ENCODE data around the gene TYSND1.

GRCh38 chr10:70106958-70107791 is 39.3 kb downstream of the TYSND1 start:
- peak; percentile 83 for TF ChIP-seq CTCF (IDR thresholded peaks at IDR 0.05)
- no peak for TF ChIP-seq ZFX (IDR thresholded peaks at IDR 0.05; ENCODE audit: borderline replicate concordance)
